WERI-Rb-1 (cell line): ENCODE data around the gene RBM6.

Source experiments
- DNase-seq: peaks from one replicate; pipeline ENCODE4 v3.0.0-alpha.2; 2020
- H3K27ac ChIP-seq: fragments of 250-450 bp; sonication (Bioruptor Pico); 2 replicates; pipeline ENCODE4 v1.5.1; 2020; ENCODE audit warnings: mild to moderate bottlenecking, moderate library complexity
- H3K27me3 ChIP-seq: fragments of 250-450 bp; sonication (Bioruptor Pico); 2 replicates; pipeline ENCODE4 v1.5.1; 2021; ENCODE audit warnings: mild to moderate bottlenecking, low read depth, moderate library complexity; ENCODE audit not compliant: insufficient read depth, severe bottlenecking
- H3K36me3 ChIP-seq: fragments of 250-450 bp; sonication (Bioruptor Pico); 2 replicates; pipeline ENCODE4 v1.5.1; 2020; ENCODE audit warnings: mild to moderate bottlenecking, moderate library complexity
- H3K4me3 ChIP-seq: 2 replicates; pipeline ENCODE4 v1.5.1; 2011; ENCODE audit warnings: low read depth, mild to moderate bottlenecking, control low read depth, low read length
- H3K9me3 ChIP-seq: fragments of 250-450 bp; sonication (Bioruptor Pico); 2 replicates; pipeline ENCODE4 v1.5.1; 2021; ENCODE audit warnings: mild to moderate bottlenecking, moderate library complexity; ENCODE audit not compliant: severe bottlenecking
- CTCF ChIP-seq: IDR thresholded peaks from 2 replicates; pipeline ENCODE4 v1.5.1; 2011; ENCODE audit warnings: low read depth, mild to moderate bottlenecking, control low read depth, inconsistent platforms, low read length

The RBM6 gene

GRCh38 chr3:50122661-50123391, 182.9 kb downstream of the RBM6 start:
- no peak for DNase-seq
- H3K36me3 ChIP-seq = peaks cover 35% of the 10 kb centered on the region
- H3K27me3 ChIP-seq = no peaks in the 10 kb centered on the region
- H3K27ac ChIP-seq = peak overlapping the region; percentile 86
- H3K4me3 ChIP-seq = no peak overlapping the region
- no peaks in the 10 kb centered on the region for H3K9me3 ChIP-seq
- 0 out of 2 replicates have a peak, but pooled peaks have one; percentile 19 for TF ChIP-seq CTCF

GRCh38 chr3:50123394-50124051, 183.6 kb downstream of the RBM6 start:
- no peaks in the 10 kb centered on the region for H3K27me3 ChIP-seq
- DNase-seq = no peak
- no peak overlapping the region for H3K4me3 ChIP-seq
- H3K9me3 ChIP-seq = no peaks in the 10 kb centered on the region
- TF ChIP-seq CTCF = no peak
- H3K27ac ChIP-seq = peak overlapping the region; percentile 86
- H3K36me3 ChIP-seq = peaks cover 28% of the 10 kb centered on the region

GRCh38 chr3:50124052-50124799, 184.3 kb downstream of the RBM6 start:
- TF ChIP-seq CTCF = no peak
- H3K27ac ChIP-seq = peak overlapping the region; percentile 86

GRCh38 chr3:50124800-50125178, 184.8 kb downstream of the RBM6 start:
- peak overlapping the region; percentile 86 for H3K27ac ChIP-seq
- DNase-seq = no peak
- peaks cover 17% of the 10 kb centered on the region for H3K36me3 ChIP-seq
- H3K9me3 ChIP-seq = no peaks in the 10 kb centered on the region
- no peak for TF ChIP-seq CTCF
- H3K4me3 ChIP-seq = no peak overlapping the region
- H3K27me3 ChIP-seq = no peaks in the 10 kb centered on the region

More at GRCh38 chr3:50124052-50124799, 184.3 kb downstream of the RBM6 start:
- Histone ChIP-seq H3K9me3 (no peaks in the 10 kb centered on the region), H3K36me3 (peaks cover 21% of the 10 kb centered on the region), H3K27me3 (no peaks in the 10 kb centered on the region), H3K4me3 (no peak overlapping the region)
- DNase-seq = peak; percentile 78

- H3K4me3 ChIP-seq = no peak overlapping the region
- H3K27me3 ChIP-seq = no peaks in the 10 kb centered on the region
- H3K27ac ChIP-seq = peak overlapping the region; percentile 93
- H3K36me3 ChIP-seq = peaks cover 8% of the 10 kb centered on the region
- no peaks in the 10 kb centered on the region for H3K9me3 ChIP-seq
- peak; percentile 77 for DNase-seq
- no peak for TF ChIP-seq CTCF
These were observed 185.8 kb downstream of the RBM6 start for GRCh38 chr3:50125541-50126286.
